ENCODE measurements around the gene PLTP.

GRCh38 chr20:45959126-45959525 lies 47.2 kb upstream of the PLTP start:
- TF ChIP-seq POLR2AphosphoS5 (IDR thresholded peaks at IDR 0.05; ENCODE audit: low read depth, low read length) (no peak), FOXP2 (optimal IDR thresholded peaks at IDR 0.05; ENCODE audit: borderline replicate concordance, extremely low read depth, extremely low read length, insufficient read depth) (no peak), TAF1 (IDR thresholded peaks at IDR 0.05; ENCODE audit: borderline replicate concordance, insufficient read depth, low read length) (no peak), SIN3A (IDR thresholded peaks at IDR 0.05; ENCODE audit: borderline replicate concordance, insufficient read depth, low read length) (no peak)
- TF ChIP-seq, protein P1, sequence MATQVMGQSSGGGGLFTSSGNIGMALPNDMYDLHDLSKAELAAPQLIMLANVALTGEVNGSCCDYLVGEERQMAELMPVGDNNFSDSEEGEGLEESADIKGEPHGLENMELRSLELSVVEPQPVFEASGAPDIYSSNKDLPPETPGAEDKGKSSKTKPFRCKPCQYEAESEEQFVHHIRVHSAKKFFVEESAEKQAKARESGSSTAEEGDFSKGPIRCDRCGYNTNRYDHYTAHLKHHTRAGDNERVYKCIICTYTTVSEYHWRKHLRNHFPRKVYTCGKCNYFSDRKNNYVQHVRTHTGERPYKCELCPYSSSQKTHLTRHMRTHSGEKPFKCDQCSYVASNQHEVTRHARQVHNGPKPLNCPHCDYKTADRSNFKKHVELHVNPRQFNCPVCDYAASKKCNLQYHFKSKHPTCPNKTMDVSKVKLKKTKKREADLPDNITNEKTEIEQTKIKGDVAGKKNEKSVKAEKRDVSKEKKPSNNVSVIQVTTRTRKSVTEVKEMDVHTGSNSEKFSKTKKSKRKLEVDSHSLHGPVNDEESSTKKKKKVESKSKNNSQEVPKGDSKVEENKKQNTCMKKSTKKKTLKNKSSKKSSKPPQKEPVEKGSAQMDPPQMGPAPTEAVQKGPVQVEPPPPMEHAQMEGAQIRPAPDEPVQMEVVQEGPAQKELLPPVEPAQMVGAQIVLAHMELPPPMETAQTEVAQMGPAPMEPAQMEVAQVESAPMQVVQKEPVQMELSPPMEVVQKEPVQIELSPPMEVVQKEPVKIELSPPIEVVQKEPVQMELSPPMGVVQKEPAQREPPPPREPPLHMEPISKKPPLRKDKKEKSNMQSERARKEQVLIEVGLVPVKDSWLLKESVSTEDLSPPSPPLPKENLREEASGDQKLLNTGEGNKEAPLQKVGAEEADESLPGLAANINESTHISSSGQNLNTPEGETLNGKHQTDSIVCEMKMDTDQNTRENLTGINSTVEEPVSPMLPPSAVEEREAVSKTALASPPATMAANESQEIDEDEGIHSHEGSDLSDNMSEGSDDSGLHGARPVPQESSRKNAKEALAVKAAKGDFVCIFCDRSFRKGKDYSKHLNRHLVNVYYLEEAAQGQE (IDR thresholded peaks at IDR 0.05; ENCODE audit: insufficient read depth in 1 of 2, low read depth in 2 of 2, low read length in 2 of 2), result no peak
